WTC11 (cell line): Measurements from ENCODE around the gene NR2E3. TPM values are rescaled to one million over a fixed set of nuclear protein-coding genes. Genes with fewer than 3 reads are reported as not detected.

Experiments used
- ATAC-seq: fragments of 200-7000 bp; cut with Tn5 transposase; 2 replicates; pipeline ENCODE4 v1.10.0; 2021; ENCODE audit warnings: mild to moderate bottlenecking, moderate library complexity
- CTCF ChIA-PET: fragments of 300-600 bp; sonication (Branson Sonifier 250); formaldehyde crosslinking; loops from one replicate; lab custom pipeline; 2021; ENCODE audit warnings: antibody characterized with exemption; lab: Charles Lee
- POLR2A ChIA-PET: fragments of 350-600 bp; sonication (Branson Sonifier 250); formaldehyde crosslinking; loops from one replicate; lab custom pipeline; 2021; ENCODE audit warnings: antibody characterized with exemption; lab: Charles Lee
- DNase-seq: peaks from one replicate; pipeline ENCODE4 v3.0.0; 2021; ENCODE audit warnings: low spot score
- H3K27ac Mint-ChIP-seq: 2 replicates; pipeline ENCODE4 v1.8.0; 2021; ENCODE audit warnings: mixed read lengths
- H3K27me3 Mint-ChIP-seq: 2 replicates; pipeline ENCODE4 v1.8.0; 2021; ENCODE audit warnings: low read depth, mild to moderate bottlenecking, moderate library complexity, mixed read lengths
- H3K36me3 Mint-ChIP-seq: 2 replicates; pipeline ENCODE4 v1.8.0; 2021; ENCODE audit warnings: mixed read lengths
- H3K4me1 Mint-ChIP-seq: 2 replicates; pipeline ENCODE4 v1.8.0; 2022; ENCODE audit warnings: mixed read lengths
- H3K4me3 Mint-ChIP-seq: 2 replicates; pipeline ENCODE4 v1.8.0; 2021; ENCODE audit warnings: mild to moderate bottlenecking, moderate library complexity, mixed read lengths
- H3K9me3 Mint-ChIP-seq: 2 replicates; pipeline ENCODE4 v1.8.0; 2021; ENCODE audit warnings: mixed read lengths
- ELF4 ChIP-seq: sonication (generic); formaldehyde crosslinking; IDR thresholded peaks from 2 replicates; pipeline ENCODE4 v1.8.1; 2022; ENCODE audit warnings: low read depth, mild to moderate bottlenecking, moderate library complexity, missing genetic modification reagents
- FOXP1 ChIP-seq: sonication (generic); formaldehyde crosslinking; IDR thresholded peaks from 2 replicates; pipeline ENCODE4 v1.8.0; 2022; ENCODE audit warnings: missing genetic modification reagents, mild to moderate bottlenecking, moderate library complexity, borderline replicate concordance
- NR3C1 ChIP-seq: sonication (generic); formaldehyde crosslinking; conservative IDR thresholded peaks from 2 replicates; pipeline ENCODE4 v1.8.1; 2023; ENCODE audit warnings: low read depth, mild to moderate bottlenecking, missing genetic modification reagents
- PRRX2 ChIP-seq: fragments of 250-450 bp; sonication (Bioruptor Pico); IDR thresholded peaks from 2 replicates; pipeline ENCODE4 v1.8.0; 2021; ENCODE audit warnings: mild to moderate bottlenecking
- SMAD3 ChIP-seq: sonication (generic); formaldehyde crosslinking; IDR thresholded peaks from 2 replicates; pipeline ENCODE4 v1.8.0; 2022; ENCODE audit warnings: missing genetic modification reagents, mild to moderate bottlenecking, borderline replicate concordance
- SMAD4 ChIP-seq: sonication (generic); formaldehyde crosslinking; IDR thresholded peaks from 2 replicates; pipeline ENCODE4 v1.8.0; 2022; ENCODE audit warnings: mild to moderate bottlenecking, missing genetic modification reagents
- SP1 ChIP-seq: sonication (generic); formaldehyde crosslinking; conservative IDR thresholded peaks from 2 replicates; pipeline ENCODE4 v1.8.1; 2022; ENCODE audit warnings: missing genetic modification reagents
- TEAD4 ChIP-seq: sonication (generic); formaldehyde crosslinking; IDR thresholded peaks from 2 replicates; pipeline ENCODE4 v1.8.0; 2022; ENCODE audit warnings: mild to moderate bottlenecking, missing genetic modification reagents
- TP53 ChIP-seq: sonication (generic); formaldehyde crosslinking; IDR thresholded peaks from 2 replicates; pipeline ENCODE4 v1.8.1; 2023; ENCODE audit warnings: mild to moderate bottlenecking, missing genetic modification reagents
- ZBTB21 ChIP-seq: sonication (generic); formaldehyde crosslinking; IDR thresholded peaks from 2 replicates; pipeline ENCODE4 v1.8.1; 2023; ENCODE audit warnings: mild to moderate bottlenecking, missing genetic modification reagents, borderline replicate concordance
- total RNA-seq: library from RNA; stranded (reverse); gene quantifications from 3 replicates; pipeline ENCODE4 v1.2.3, GENCODE V29; 2021
- TF ChIP-seq, protein P1 (sequence below): sonication (generic); formaldehyde crosslinking; IDR thresholded peaks from 2 replicates; pipeline ENCODE4 v1.8.0; 2022; ENCODE audit warnings: mild to moderate bottlenecking, missing genetic modification reagents
- TF ChIP-seq, protein P2 (sequence below): sonication (generic); formaldehyde crosslinking; IDR thresholded peaks from 2 replicates; pipeline ENCODE4 v1.8.0; 2023; ENCODE audit warnings: mild to moderate bottlenecking, missing genetic modification reagents
- TF ChIP-seq, protein P3 (sequence below): fragments of 250-450 bp; sonication (Bioruptor Pico); conservative IDR thresholded peaks from 2 replicates; pipeline ENCODE4 v1.9.0; 2021; ENCODE audit warnings: mild to moderate bottlenecking
- TF ChIP-seq, protein P4 (sequence below): fragments of 250-450 bp; sonication (Bioruptor Pico); IDR thresholded peaks from 2 replicates; pipeline ENCODE4 v1.8.0; 2021; ENCODE audit warnings: mild to moderate bottlenecking
- TF ChIP-seq, protein P5 (sequence below): sonication (generic); formaldehyde crosslinking; conservative IDR thresholded peaks from 2 replicates; pipeline ENCODE4 v1.8.1; 2023; ENCODE audit warnings: mild to moderate bottlenecking, low read depth, missing genetic modification reagents, moderate library complexity
- TF ChIP-seq, protein P6 (sequence below): sonication (generic); formaldehyde crosslinking; IDR thresholded peaks from 2 replicates; pipeline ENCODE4 v1.8.1; 2023; ENCODE audit warnings: mild to moderate bottlenecking, missing genetic modification reagents

Gene NR2E3
- total RNA-seq, 1 experiment from 2014 or later = 1.4 TPM

DNA sequence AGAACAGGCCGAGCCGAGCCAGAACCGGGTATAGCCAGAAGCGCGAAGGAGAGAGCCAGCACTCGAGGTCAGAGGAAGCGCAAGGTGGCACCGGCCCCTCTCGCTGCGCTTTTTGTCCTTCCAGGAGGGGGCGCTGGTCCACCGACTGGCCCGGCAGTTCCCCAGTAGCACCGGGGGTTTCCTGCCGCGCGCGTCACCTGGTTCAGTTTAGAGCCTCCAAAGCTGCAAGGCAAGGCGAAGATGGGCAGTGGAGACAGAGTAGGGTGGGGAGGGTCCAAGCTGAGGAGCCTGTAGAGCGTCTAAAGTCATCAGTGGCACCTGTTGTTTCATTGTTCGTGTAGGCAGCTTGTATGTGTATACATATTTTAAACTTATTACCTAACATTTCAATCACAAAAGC lies 7.6 kb upstream of the NR2E3 start (continued):
- TF ChIP-seq, protein P1, sequence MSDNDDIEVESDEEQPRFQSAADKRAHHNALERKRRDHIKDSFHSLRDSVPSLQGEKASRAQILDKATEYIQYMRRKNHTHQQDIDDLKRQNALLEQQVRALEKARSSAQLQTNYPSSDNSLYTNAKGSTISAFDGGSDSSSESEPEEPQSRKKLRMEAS = 0 out of 2 replicates have a peak, but pooled peaks have one; percentile 48
- no peak for TF ChIP-seq NR3C1 (CRISPR knock-in tag)

DNA sequence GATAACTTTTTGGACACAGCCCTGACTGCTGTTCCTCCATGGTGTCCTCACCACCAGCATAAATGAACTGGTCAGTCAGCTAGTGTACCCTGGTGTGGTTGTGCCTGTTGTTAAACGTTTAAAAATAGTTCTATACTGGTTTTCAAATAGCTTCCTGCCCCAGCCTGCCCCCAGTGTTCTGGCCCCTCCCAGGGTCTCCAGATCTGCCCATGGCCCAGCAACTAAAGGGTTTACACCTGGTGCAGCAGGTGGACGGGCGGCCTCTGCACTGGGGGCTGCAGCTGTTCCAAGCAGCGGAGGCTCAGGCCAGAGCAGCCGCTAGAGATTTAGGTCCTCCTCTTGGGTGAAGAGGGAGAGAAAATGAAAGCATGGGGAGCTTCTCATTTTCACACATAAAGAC lies 6.1 kb upstream of the NR2E3 start:
- no peak for DNase-seq
- TF ChIP-seq FOXP1 (CRISPR knock-in tag) (no peak), TP53 (CRISPR knock-in tag) (no peak), PRRX2 (CRISPR knock-in tag) (no peak), TEAD4 (CRISPR knock-in tag) (no peak), SMAD4 (CRISPR knock-in tag) (no peak), SP1 (CRISPR knock-in tag) (no peak), ELF4 (CRISPR knock-in tag) (no peak), ZBTB21 (CRISPR knock-in tag) (no peak)
- TF ChIP-seq, protein P2, sequence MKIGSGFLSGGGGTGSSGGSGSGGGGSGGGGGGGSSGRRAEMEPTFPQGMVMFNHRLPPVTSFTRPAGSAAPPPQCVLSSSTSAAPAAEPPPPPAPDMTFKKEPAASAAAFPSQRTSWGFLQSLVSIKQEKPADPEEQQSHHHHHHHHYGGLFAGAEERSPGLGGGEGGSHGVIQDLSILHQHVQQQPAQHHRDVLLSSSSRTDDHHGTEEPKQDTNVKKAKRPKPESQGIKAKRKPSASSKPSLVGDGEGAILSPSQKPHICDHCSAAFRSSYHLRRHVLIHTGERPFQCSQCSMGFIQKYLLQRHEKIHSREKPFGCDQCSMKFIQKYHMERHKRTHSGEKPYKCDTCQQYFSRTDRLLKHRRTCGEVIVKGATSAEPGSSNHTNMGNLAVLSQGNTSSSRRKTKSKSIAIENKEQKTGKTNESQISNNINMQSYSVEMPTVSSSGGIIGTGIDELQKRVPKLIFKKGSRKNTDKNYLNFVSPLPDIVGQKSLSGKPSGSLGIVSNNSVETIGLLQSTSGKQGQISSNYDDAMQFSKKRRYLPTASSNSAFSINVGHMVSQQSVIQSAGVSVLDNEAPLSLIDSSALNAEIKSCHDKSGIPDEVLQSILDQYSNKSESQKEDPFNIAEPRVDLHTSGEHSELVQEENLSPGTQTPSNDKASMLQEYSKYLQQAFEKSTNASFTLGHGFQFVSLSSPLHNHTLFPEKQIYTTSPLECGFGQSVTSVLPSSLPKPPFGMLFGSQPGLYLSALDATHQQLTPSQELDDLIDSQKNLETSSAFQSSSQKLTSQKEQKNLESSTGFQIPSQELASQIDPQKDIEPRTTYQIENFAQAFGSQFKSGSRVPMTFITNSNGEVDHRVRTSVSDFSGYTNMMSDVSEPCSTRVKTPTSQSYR (CRISPR knock-in tag) = no peak
- TF ChIP-seq, protein P3, sequence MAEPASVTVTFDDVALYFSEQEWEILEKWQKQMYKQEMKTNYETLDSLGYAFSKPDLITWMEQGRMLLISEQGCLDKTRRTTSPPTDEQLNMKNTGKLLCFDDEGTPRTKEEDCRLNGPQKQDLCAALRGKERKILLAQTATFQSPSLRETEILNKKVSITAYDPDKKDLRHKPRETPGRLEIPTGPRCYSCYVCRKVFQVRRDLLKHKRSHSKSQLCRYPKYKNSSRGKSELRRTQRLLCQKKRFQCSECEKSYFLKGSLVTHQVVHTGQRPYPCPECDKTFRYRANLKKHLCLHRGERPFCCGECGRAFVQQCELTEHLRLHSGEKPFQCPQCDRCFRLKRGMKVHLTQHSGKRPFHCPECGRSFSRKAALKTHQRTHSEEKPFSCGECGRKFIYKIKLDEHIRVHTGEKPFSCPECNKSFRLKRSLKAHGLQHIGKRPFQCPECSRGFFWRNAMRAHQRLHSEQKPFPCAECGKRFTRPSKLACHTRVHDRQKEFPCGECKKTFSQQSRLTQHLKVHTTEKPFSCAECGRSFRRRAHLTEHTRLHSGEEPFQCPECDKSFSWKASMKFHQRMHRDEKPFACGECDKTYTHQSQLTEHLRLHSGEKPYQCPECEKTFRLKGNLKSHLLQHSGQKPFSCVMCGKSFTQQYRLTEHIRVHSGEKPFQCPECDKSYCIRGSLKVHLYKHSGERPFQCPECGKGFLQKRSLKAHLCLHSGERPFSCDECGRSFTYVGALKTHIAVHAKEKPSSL = no peak
- H3K4me1 Mint-ChIP-seq = peaks cover 50% of the 10 kb centered on the region
- ChIA-PET CTCF (interaction anchor here (0.6 to 4.3 kb wide), 7 partner anchors 24 to 380 kb away, joined by 3 to 30 read pairs (median 6); no protein-coding TSS in a partner anchor), POLR2A (no interaction called here)
- ATAC-seq = no peak
- H3K9me3 Mint-ChIP-seq = no peaks in the 10 kb centered on the region
- H3K36me3 Mint-ChIP-seq = no peaks in the 10 kb centered on the region
- H3K4me3 Mint-ChIP-seq = no peak overlapping the region
- no peak overlapping the region for H3K27ac Mint-ChIP-seq
- H3K27me3 Mint-ChIP-seq = peaks cover 2% of the 10 kb centered on the region; the same call in 1 of the 2 replicates

DNA sequence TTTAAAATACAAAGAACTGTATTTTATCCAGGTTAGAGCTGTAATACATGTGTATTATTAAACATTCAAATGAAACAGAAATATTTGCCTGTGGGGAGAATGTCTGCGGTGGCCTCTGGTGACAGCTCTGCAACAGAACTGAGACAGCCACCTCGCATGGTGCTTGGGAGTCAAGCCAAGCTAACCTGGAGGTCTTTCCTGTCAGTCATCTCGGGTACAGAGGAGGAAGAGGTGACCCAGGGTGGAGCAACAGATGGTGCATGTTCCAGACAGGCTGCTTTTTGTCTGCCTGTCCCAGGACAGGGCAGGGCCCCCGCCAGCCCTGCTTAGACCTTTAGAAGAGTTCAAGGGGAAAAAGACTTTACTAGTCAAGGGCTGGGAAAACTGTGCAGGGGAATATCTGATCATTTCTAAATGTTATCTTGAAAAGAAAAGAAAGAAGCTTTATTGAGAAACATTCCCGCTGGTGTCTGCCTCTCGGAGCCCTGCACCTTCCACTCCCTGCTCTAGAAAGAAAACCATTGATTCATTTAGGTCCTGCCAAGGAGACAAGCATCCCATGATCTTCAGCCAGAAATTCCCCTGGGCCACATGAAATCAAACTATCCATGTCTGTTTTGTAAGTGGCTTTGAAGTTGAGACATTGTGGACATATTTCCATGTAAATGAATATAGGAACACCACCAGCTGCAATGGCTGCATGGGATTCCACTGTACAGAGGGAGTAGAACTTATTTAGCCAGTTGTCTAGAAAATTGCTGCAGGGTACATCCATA lies 5.5 kb upstream of the NR2E3 start:
- Mint-ChIP-seq H3K27ac (no peak overlapping the region), H3K4me1 (peaks cover 50% of the 10 kb centered on the region), H3K4me3 (no peak overlapping the region)

More for the DNA sequence above, 5.5 kb upstream of the NR2E3 start:
- ChIA-PET POLR2A (no interaction called here), CTCF (interaction anchor here (1.0 to 3.9 kb wide), 7 partner anchors 25 to 379 kb away, joined by 3 to 21 read pairs (median 6); no protein-coding TSS in a partner anchor)
- Mint-ChIP-seq H3K36me3 (no peaks in the 10 kb centered on the region), H3K9me3 (no peaks in the 10 kb centered on the region), H3K27me3 (peaks cover 2% of the 10 kb centered on the region; the same call in 1 of the 2 replicates)
- ATAC-seq (no peak), DNase-seq (no peak)
- TF ChIP-seq, protein P4, sequence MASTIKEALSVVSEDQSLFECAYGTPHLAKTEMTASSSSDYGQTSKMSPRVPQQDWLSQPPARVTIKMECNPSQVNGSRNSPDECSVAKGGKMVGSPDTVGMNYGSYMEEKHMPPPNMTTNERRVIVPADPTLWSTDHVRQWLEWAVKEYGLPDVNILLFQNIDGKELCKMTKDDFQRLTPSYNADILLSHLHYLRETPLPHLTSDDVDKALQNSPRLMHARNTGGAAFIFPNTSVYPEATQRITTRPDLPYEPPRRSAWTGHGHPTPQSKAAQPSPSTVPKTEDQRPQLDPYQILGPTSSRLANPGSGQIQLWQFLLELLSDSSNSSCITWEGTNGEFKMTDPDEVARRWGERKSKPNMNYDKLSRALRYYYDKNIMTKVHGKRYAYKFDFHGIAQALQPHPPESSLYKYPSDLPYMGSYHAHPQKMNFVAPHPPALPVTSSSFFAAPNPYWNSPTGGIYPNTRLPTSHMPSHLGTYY (CRISPR knock-in tag) = no peak
- TF ChIP-seq SMAD3 (CRISPR knock-in tag) = no peak
- TF ChIP-seq, protein P5, sequence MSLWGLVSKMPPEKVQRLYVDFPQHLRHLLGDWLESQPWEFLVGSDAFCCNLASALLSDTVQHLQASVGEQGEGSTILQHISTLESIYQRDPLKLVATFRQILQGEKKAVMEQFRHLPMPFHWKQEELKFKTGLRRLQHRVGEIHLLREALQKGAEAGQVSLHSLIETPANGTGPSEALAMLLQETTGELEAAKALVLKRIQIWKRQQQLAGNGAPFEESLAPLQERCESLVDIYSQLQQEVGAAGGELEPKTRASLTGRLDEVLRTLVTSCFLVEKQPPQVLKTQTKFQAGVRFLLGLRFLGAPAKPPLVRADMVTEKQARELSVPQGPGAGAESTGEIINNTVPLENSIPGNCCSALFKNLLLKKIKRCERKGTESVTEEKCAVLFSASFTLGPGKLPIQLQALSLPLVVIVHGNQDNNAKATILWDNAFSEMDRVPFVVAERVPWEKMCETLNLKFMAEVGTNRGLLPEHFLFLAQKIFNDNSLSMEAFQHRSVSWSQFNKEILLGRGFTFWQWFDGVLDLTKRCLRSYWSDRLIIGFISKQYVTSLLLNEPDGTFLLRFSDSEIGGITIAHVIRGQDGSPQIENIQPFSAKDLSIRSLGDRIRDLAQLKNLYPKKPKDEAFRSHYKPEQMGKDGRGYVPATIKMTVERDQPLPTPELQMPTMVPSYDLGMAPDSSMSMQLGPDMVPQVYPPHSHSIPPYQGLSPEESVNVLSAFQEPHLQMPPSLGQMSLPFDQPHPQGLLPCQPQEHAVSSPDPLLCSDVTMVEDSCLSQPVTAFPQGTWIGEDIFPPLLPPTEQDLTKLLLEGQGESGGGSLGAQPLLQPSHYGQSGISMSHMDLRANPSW (CRISPR knock-in tag) = no peak
- TF ChIP-seq, protein P6, sequence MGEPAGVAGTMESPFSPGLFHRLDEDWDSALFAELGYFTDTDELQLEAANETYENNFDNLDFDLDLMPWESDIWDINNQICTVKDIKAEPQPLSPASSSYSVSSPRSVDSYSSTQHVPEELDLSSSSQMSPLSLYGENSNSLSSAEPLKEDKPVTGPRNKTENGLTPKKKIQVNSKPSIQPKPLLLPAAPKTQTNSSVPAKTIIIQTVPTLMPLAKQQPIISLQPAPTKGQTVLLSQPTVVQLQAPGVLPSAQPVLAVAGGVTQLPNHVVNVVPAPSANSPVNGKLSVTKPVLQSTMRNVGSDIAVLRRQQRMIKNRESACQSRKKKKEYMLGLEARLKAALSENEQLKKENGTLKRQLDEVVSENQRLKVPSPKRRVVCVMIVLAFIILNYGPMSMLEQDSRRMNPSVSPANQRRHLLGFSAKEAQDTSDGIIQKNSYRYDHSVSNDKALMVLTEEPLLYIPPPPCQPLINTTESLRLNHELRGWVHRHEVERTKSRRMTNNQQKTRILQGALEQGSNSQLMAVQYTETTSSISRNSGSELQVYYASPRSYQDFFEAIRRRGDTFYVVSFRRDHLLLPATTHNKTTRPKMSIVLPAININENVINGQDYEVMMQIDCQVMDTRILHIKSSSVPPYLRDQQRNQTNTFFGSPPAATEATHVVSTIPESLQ = no peak
- TF ChIP-seq SMAD4 (CRISPR knock-in tag) = no peak
